Amygdala (tissue), 56 donors: ENCODE data around the gene LIN7A.
A peak's percentile ranks its signal among the peaks of the same experiment; 100 is the strongest.

ENCODE experiments used
- DNase-seq, 56 donors: peaks; one replicate each; lab custom pipeline; 2025; lab: John Stamatoyannopoulos, UW

LIN7A gene

GRCh38 chr12:80861641-80862378 lies 75.9 kb downstream of the LIN7A start:
- DNase-seq: no peak

GRCh38 chr12:80860928-80861327 lies 76.8 kb downstream of the LIN7A start:
- no peak for DNase-seq

GRCh38 chr12:80860206-80860605 lies 77.5 kb downstream of the LIN7A start:
- no peak for DNase-seq

- DNase-seq: no peak
Measured at GRCh38 chr12:80858356-80858755, 79.4 kb downstream of the LIN7A start.

GRCh38 chr12:80857311-80857710 lies 80.4 kb downstream of the LIN7A start:
- DNase-seq: no peak

- no peak for DNase-seq
Measured at GRCh38 chr12:80849337-80849736, 88.4 kb downstream of the LIN7A start.

- DNase-seq: no peak
Measured at GRCh38 chr12:80848858-80849257, 88.9 kb downstream of the LIN7A start.

- no peak for DNase-seq
Measured at GRCh38 chr12:80847575-80847974, 90.2 kb downstream of the LIN7A start.

- DNase-seq: no peak
Measured at GRCh38 chr12:80846952-80847351, 90.8 kb downstream of the LIN7A start.

GRCh38 chr12:80845639-80846038 lies 92.1 kb downstream of the LIN7A start:
- no peak for DNase-seq

GRCh38 chr12:80843969-80844368 lies 93.8 kb downstream of the LIN7A start:
- no peak for DNase-seq

- no peak for DNase-seq
Measured at GRCh38 chr12:80838708-80839107, 99.0 kb downstream of the LIN7A start.

- no peak for DNase-seq
Measured at GRCh38 chr12:80838024-80838658, 99.6 kb downstream of the LIN7A start.

- peak in 5 of 56 donors; percentile 2 to 48 (median 5) for DNase-seq
Measured at GRCh38 chr12:80837342-80837978, 100.3 kb downstream of the LIN7A start.

GRCh38 chr12:80834724-80835123 lies 103.0 kb downstream of the LIN7A start:
- no peak for DNase-seq

GRCh38 chr12:80830533-80831088 lies 107.1 kb downstream of the LIN7A start:
- DNase-seq: no peak

GRCh38 chr12:80829767-80830166 lies 108.0 kb downstream of the LIN7A start:
- DNase-seq: no peak

GRCh38 chr12:80825506-80825905 lies 112.2 kb downstream of the LIN7A start:
- no peak for DNase-seq

GRCh38 chr12:80823393-80823792 lies 114.3 kb downstream of the LIN7A start:
- DNase-seq: no peak

GRCh38 chr12:80821513-80822000 lies 116.2 kb downstream of the LIN7A start:
- DNase-seq: no peak

- no peak for DNase-seq
Measured at GRCh38 chr12:80818878-80819277, 118.9 kb downstream of the LIN7A start.
